Breast epithelium (tissue), 3 donors: ENCODE measurements around the gene STK40.

Experiments
- POLR2A ChIP-seq: fragments of 450-650 bp; IDR thresholded peaks from one replicate; pipeline ENCODE4 v1.6.1; 2016; ENCODE audit warnings: antibody characterized with exemption, mild to moderate bottlenecking, moderate library complexity
- TF ChIP-seq, protein P1 (sequence below), 3 donors: fragments of 450-650 bp; IDR thresholded peaks; one replicate each; pipeline ENCODE4 v1.5.1; 2016 to 2017; ENCODE audit warnings: antibody characterized with exemption in 3 of 3, mild to moderate bottlenecking in 3 of 3, moderate library complexity in 3 of 3

DNA sequence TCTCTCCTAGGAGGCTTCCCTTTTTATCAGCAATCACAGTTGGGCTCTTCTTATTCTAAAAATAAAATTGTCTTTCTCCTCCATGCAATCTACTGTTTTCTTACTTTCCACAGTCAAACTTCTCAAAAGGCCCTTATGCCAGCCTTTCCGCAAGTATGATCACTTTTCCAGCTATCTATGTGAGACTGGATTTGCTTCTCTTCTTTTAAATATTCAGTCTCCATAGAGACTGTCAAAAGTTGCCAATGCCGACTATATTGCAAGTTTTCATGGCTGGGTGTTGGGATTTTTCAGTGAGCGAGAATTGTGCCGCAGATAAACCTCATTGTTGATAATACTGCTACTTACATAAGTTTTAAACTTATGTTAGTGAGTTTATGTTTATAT is 16.8 kb upstream of the STK40 start:
- TF ChIP-seq POLR2A: no peak
- TF ChIP-seq, protein P1, sequence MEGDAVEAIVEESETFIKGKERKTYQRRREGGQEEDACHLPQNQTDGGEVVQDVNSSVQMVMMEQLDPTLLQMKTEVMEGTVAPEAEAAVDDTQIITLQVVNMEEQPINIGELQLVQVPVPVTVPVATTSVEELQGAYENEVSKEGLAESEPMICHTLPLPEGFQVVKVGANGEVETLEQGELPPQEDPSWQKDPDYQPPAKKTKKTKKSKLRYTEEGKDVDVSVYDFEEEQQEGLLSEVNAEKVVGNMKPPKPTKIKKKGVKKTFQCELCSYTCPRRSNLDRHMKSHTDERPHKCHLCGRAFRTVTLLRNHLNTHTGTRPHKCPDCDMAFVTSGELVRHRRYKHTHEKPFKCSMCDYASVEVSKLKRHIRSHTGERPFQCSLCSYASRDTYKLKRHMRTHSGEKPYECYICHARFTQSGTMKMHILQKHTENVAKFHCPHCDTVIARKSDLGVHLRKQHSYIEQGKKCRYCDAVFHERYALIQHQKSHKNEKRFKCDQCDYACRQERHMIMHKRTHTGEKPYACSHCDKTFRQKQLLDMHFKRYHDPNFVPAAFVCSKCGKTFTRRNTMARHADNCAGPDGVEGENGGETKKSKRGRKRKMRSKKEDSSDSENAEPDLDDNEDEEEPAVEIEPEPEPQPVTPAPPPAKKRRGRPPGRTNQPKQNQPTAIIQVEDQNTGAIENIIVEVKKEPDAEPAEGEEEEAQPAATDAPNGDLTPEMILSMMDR (IDR thresholded peaks at IDR 0.05): no peak
